Measurements from ENCODE around the gene ABTB2.

The ABTB2 gene

GRCh38 chr11:34364102-34364501, 6.3 kb upstream of the ABTB2 start:
- no peak for DNase-seq
- in situ Hi-C loops (cut with MboI; ENCODE audit: low pct_unique_long_range_greater_than_20kb, low sequenced_read_pairs) = loop anchor here (25.0 kb wide), 1 partner anchor 202 kb away; no protein-coding TSS in a partner anchor

- in situ Hi-C loops (cut with MboI; ENCODE audit: low pct_unique_long_range_greater_than_20kb, low sequenced_read_pairs) = loop anchor here (25.0 kb wide), 1 partner anchor 201 kb away; no protein-coding TSS in a partner anchor
Observed at GRCh38 chr11:34363363-34364084, 5.7 kb upstream of the ABTB2 start.

GRCh38 chr11:34360046-34360445, 2.2 kb upstream of the ABTB2 start:
- in situ Hi-C loops (cut with MboI; ENCODE audit: low pct_unique_long_range_greater_than_20kb, low sequenced_read_pairs) = loop anchor here (25.0 kb wide), 1 partner anchor 198 kb away; no protein-coding TSS in a partner anchor
- DNase-seq = no peak

More at GRCh38 chr11:34363363-34364084, 5.7 kb upstream of the ABTB2 start:
- no peak for DNase-seq

GRCh38 chr11:34359548-34359891, 1.7 kb upstream of the ABTB2 start:
- no peak for DNase-seq
- in situ Hi-C loops (cut with MboI; ENCODE audit: low pct_unique_long_range_greater_than_20kb, low sequenced_read_pairs) = loop anchor here (25.0 kb wide), 1 partner anchor 197 kb away; no protein-coding TSS in a partner anchor

- in situ Hi-C loops (cut with MboI; ENCODE audit: low pct_unique_long_range_greater_than_20kb, low sequenced_read_pairs) = loop anchor here (25.0 kb wide), 1 partner anchor 197 kb away; no protein-coding TSS in a partner anchor
- peak; percentile 92 for DNase-seq
Observed at GRCh38 chr11:34358728-34359547, 1.1 kb upstream of the ABTB2 start.

GRCh38 chr11:34358258-34358727, 483 bp upstream of the ABTB2 start:
- DNase-seq = peak; percentile 84
- in situ Hi-C loops (cut with MboI; ENCODE audit: low pct_unique_long_range_greater_than_20kb, low sequenced_read_pairs) = loop anchor here (25.0 kb wide), 1 partner anchor 196 kb away; no protein-coding TSS in a partner anchor

- DNase-seq = peak; percentile 59
- in situ Hi-C loops (cut with MboI; ENCODE audit: low pct_unique_long_range_greater_than_20kb, low sequenced_read_pairs) = loop anchor here (25.0 kb wide), 1 partner anchor 195 kb away; no protein-coding TSS in a partner anchor
Observed at GRCh38 chr11:34356913-34357700, 703 bp downstream of the ABTB2 start.

- peak; percentile 20 for DNase-seq
- in situ Hi-C loops (cut with MboI; ENCODE audit: low pct_unique_long_range_greater_than_20kb, low sequenced_read_pairs) = loop anchor here (25.0 kb wide), 1 partner anchor 194 kb away; no protein-coding TSS in a partner anchor
Observed at GRCh38 chr11:34356576-34356912, 1.3 kb downstream of the ABTB2 start.

- DNase-seq = peak; percentile 30
- in situ Hi-C loops (cut with MboI; ENCODE audit: low pct_unique_long_range_greater_than_20kb, low sequenced_read_pairs) = loop anchor here (25.0 kb wide), 1 partner anchor 194 kb away; no protein-coding TSS in a partner anchor
Observed at GRCh38 chr11:34356130-34356529, 1.7 kb downstream of the ABTB2 start.

GRCh38 chr11:34355726-34356125, 2.1 kb downstream of the ABTB2 start:
- in situ Hi-C loops (cut with MboI; ENCODE audit: low pct_unique_long_range_greater_than_20kb, low sequenced_read_pairs) = loop anchor here (25.0 kb wide), 1 partner anchor 193 kb away; no protein-coding TSS in a partner anchor

GRCh38 chr11:34354782-34355181, 3.0 kb downstream of the ABTB2 start:
- in situ Hi-C loops (cut with MboI; ENCODE audit: low pct_unique_long_range_greater_than_20kb, low sequenced_read_pairs) = loop anchor here (25.0 kb wide), 1 partner anchor 192 kb away; no protein-coding TSS in a partner anchor
- DNase-seq = no peak

More at GRCh38 chr11:34355726-34356125, 2.1 kb downstream of the ABTB2 start:
- DNase-seq = no peak

- no peak for DNase-seq
- in situ Hi-C loops (cut with MboI; ENCODE audit: low pct_unique_long_range_greater_than_20kb, low sequenced_read_pairs) = loop anchor here (25.0 kb wide), 1 partner anchor 192 kb away; no protein-coding TSS in a partner anchor
Observed at GRCh38 chr11:34353881-34354280, 3.9 kb downstream of the ABTB2 start.

GRCh38 chr11:34351687-34352469, 5.9 kb downstream of the ABTB2 start:
- in situ Hi-C loops (cut with MboI; ENCODE audit: low pct_unique_long_range_greater_than_20kb, low sequenced_read_pairs) = loop anchor here (25.0 kb wide), 1 partner anchor 190 kb away; no protein-coding TSS in a partner anchor
- no peak for DNase-seq

- no peak for DNase-seq
- in situ Hi-C loops (cut with MboI; ENCODE audit: low pct_unique_long_range_greater_than_20kb, low sequenced_read_pairs) = loop anchor here (25.0 kb wide), 1 partner anchor 189 kb away; no protein-coding TSS in a partner anchor
Observed at GRCh38 chr11:34351051-34351450, 6.8 kb downstream of the ABTB2 start.

- in situ Hi-C loops (cut with MboI; ENCODE audit: low pct_unique_long_range_greater_than_20kb, low sequenced_read_pairs) = loop anchor here (25.0 kb wide), 1 partner anchor 188 kb away; no protein-coding TSS in a partner anchor
- no peak for DNase-seq
Observed at GRCh38 chr11:34349882-34350281, 7.9 kb downstream of the ABTB2 start.

- DNase-seq = no peak
- in situ Hi-C loops (cut with MboI; ENCODE audit: low pct_unique_long_range_greater_than_20kb, low sequenced_read_pairs) = no loop called here
Observed at GRCh38 chr11:34348919-34349318, 8.9 kb downstream of the ABTB2 start.

GRCh38 chr11:34348096-34348495, 9.7 kb downstream of the ABTB2 start:
- in situ Hi-C loops (cut with MboI; ENCODE audit: low pct_unique_long_range_greater_than_20kb, low sequenced_read_pairs) = no loop called here
- DNase-seq = no peak

- DNase-seq = no peak
- in situ Hi-C loops (cut with MboI; ENCODE audit: low pct_unique_long_range_greater_than_20kb, low sequenced_read_pairs) = no loop called here
Observed at GRCh38 chr11:34346551-34346950, 11.3 kb downstream of the ABTB2 start.
